GM12878 (cell line): ENCODE measurements around the gene PSMB10. TPM values are rescaled to one million over a fixed set of nuclear protein-coding genes. Genes with fewer than 3 reads are reported as not detected.

Experiments
- ATAC-seq: fragments of 200-7000 bp; cut with Tn5 transposase; 3 replicates; pipeline ENCODE4 v1.9.1; 2020; ENCODE audit warnings: mild to moderate bottlenecking, moderate library complexity
- BruUV-seq: library from RNA; stranded (reverse); fragments of 400-500 nt; replicated peaks from 2 replicates; lab custom pipeline; 2021; lab: Mats Ljungman, UMichigan
- CTCF ChIA-PET: fragments of 300-600 bp; sonication (Branson Sonifier 250); formaldehyde crosslinking; extraction: SDS; loops from one replicate; lab custom pipeline; 2021; ENCODE audit warnings: inconsistent platforms; lab: Yijun Ruan, JAX
- POLR2A ChIA-PET: fragments of 350-600 bp; formaldehyde crosslinking; extraction: SDS; loops from one replicate; lab custom pipeline; 2021; ENCODE audit warnings: inconsistent platforms; lab: Charles Lee
- RAD21 ChIA-PET: fragments of 300-600 bp; sonication (Branson Sonifier 250); formaldehyde crosslinking; loops from one replicate; lab custom pipeline; 2023; ENCODE audit warnings: antibody characterized with exemption; ENCODE audit not compliant: unreplicated experiment; lab: Charles Lee
- SMC1A ChIA-PET: fragments of 300-600 bp; sonication (Branson Sonifier 250); formaldehyde crosslinking; loops from one replicate; lab custom pipeline; 2023; ENCODE audit not compliant: unreplicated experiment, uncharacterized antibody; lab: Charles Lee
- DNase-seq: peaks from one replicate; pipeline ENCODE4 v3.0.0-alpha.2; 2011; ENCODE audit warnings: low read depth, low spot score
- FAIRE-seq: peaks from 3 replicates; lab custom pipeline; 2011; peaks lifted over from hg19 to GRCh38; lab: Jason Lieb, UNC
- H2AFZ ChIP-seq: 2 replicates; pipeline ENCODE4 v1.6.0; 2011; ENCODE audit warnings: low read depth, low read length, control low read depth; ENCODE audit not compliant: control insufficient read depth
- H3K27ac ChIP-seq: 2 replicates; pipeline ENCODE4 v1.5.1; 2011; ENCODE audit warnings: control low read depth; ENCODE audit not compliant: control insufficient read depth, insufficient read depth
- H3K27me3 ChIP-seq, 2 experiments: replicated peaks in 1 of 2; 2 replicates each; pipeline versions ENCODE4 v1.6.0 to v1.6.1; 2011; ENCODE audit warnings: low read length in 1 of 2; ENCODE audit not compliant: control insufficient read depth in 2 of 2, insufficient read depth in 2 of 2
- H3K36me3 ChIP-seq, 2 experiments: 2 replicates each; pipeline ENCODE4 v1.5.1; 2011; ENCODE audit warnings: low read length in 1 of 2; ENCODE audit not compliant: control insufficient read depth in 2 of 2, insufficient read depth in 2 of 2
- H3K4me1 ChIP-seq: 2 replicates; pipeline ENCODE4 v1.6.1; 2011; ENCODE audit warnings: mild to moderate bottlenecking, low read length, moderate library complexity, mixed read lengths; ENCODE audit not compliant: control insufficient read depth, insufficient read depth
- H3K4me2 ChIP-seq: 2 replicates; pipeline ENCODE4 v1.6.0; 2011; ENCODE audit warnings: control low read depth; ENCODE audit not compliant: control insufficient read depth, insufficient read depth
- H3K4me3 ChIP-seq: fragments of 200-600 bp; sonication (generic); 2 replicates; pipeline ENCODE4 v1.5.1; 2016
- H3K79me2 ChIP-seq: 2 replicates; pipeline ENCODE4 v1.6.0; 2011; ENCODE audit warnings: low read length; ENCODE audit not compliant: control insufficient read depth, insufficient read depth
- H3K9ac ChIP-seq: 2 replicates; pipeline ENCODE4 v1.8.0; 2011; ENCODE audit warnings: low read length, control low read depth, mixed read lengths; ENCODE audit not compliant: control insufficient read depth, insufficient read depth
- H3K9me3 ChIP-seq: replicated peaks from 3 replicates; pipeline ENCODE4 v1.5.1; 2011; ENCODE audit warnings: mild to moderate bottlenecking, low read length; ENCODE audit not compliant: control insufficient read depth, insufficient read depth
- H4K20me1 ChIP-seq: 2 replicates; pipeline ENCODE4 v1.6.0; 2011; ENCODE audit not compliant: control insufficient read depth, insufficient read depth
- EED ChIP-seq: sonication (generic); IDR thresholded peaks from 2 replicates; pipeline ENCODE4 v1.6.1; 2016; ENCODE audit warnings: antibody characterized with exemption, low read depth
- IKZF1 ChIP-seq: fragments of 450-650 bp; conservative IDR thresholded peaks from 2 replicates; pipeline ENCODE4 v1.6.1; 2017; ENCODE audit warnings: antibody characterized with exemption, mild to moderate bottlenecking
- POLR2AphosphoS2 ChIP-seq: IDR thresholded peaks from 2 replicates; pipeline ENCODE4 v1.6.1; 2011; ENCODE audit warnings: low read depth, mild to moderate bottlenecking, low read length, improper control_type of control experiment, moderate library complexity
- SUZ12 ChIP-seq: fragments of 200-600 bp; sonication (generic); IDR thresholded peaks from one replicate; pipeline ENCODE4 v1.6.1; 2018; ENCODE audit warnings: antibody characterized with exemption, mild to moderate bottlenecking; ENCODE audit not compliant: unreplicated experiment
- WRNIP1 ChIP-seq: IDR thresholded peaks from 2 replicates; pipeline ENCODE4 v1.6.1; 2011; ENCODE audit warnings: low read depth, low read length, improper control_type of control experiment, borderline replicate concordance
- ZSCAN29 ChIP-seq: fragments of 450-650 bp; IDR thresholded peaks from 2 replicates; pipeline ENCODE4 v1.6.1; 2017; ENCODE audit warnings: mild to moderate bottlenecking, moderate library complexity
- WGBS: methylation state at CpG from one replicate; pipeline ENCODE4 v1.1.6; 2016; ENCODE audit warnings: low lambda C conversion rate; ENCODE audit not compliant: insufficient replicate concordance, insufficient coverage; ENCODE audit errors: missing lambda C conversion rate; 5-methylcytosine and 5-hydroxymethylcytosine counted together
- in situ Hi-C: fragments of 300-500 bp; cut with MboI; formaldehyde crosslinking; loops from 9 replicates; pipeline ENCODE4 v1.14.3; 2018; ENCODE audit warnings: mixed read lengths
- intact Hi-C: fragments of 100-400 bp; cut with micrococcal nuclease; formaldehyde crosslinking; loops from one replicate; pipeline ENCODE4 v1.14.2; 2022; ENCODE audit not compliant: unreplicated experiment
- polyA plus RNA-seq, 11 experiments: library from polyadenylated mRNA; depleted of rRNA in 4 of 11; unstranded in 6 of 11; stranded (reverse) in 5 of 11; fragments of >200 nt; fragmentation: Nextera tagmentation in 4 of 11; fragmentation: Illumina TruSeq in 1 of 11; extraction: Ambion mirVana in 4 of 11; extraction: Trizol in 1 of 11; gene quantifications; 1 replicate in 1 of 11; 2 replicates in 10 of 11; pipeline versions ENCODE4 v1.2.1 to v1.2.3, GENCODE V29; 2011 to 2016; ENCODE audit warnings: inconsistent platforms in 2 of 11, missing spikeins in 2 of 11, low read depth in 1 of 11
- total RNA-seq, 4 experiments: library from RNA; depleted of rRNA in 3 of 4; stranded (reverse); fragments of >200 nt in 3 of 4; fragmentation: Illumina TruSeq in 1 of 4; extraction: Trizol in 1 of 4; gene quantifications; 2 replicates each; pipeline versions ENCODE4 v1.2.1 to v1.2.3, GENCODE V29; 2013 to 2021
- TF ChIP-seq, protein P1 (sequence below): fragments of 450-650 bp; conservative IDR thresholded peaks from 2 replicates; pipeline ENCODE4 v1.6.1; 2017; ENCODE audit warnings: mild to moderate bottlenecking, moderate library complexity
- TF ChIP-seq, protein P2 (sequence below): fragments of 450-650 bp; formaldehyde crosslinking; IDR thresholded peaks from 2 replicates; pipeline ENCODE4 v1.5.0; 2022; ENCODE audit warnings: mild to moderate bottlenecking, missing genetic modification characterization
- TF ChIP-seq, protein P3 (sequence below): fragments of 450-650 bp; IDR thresholded peaks from 2 replicates; pipeline ENCODE4 v1.6.1; 2017; ENCODE audit warnings: mild to moderate bottlenecking, moderate library complexity

Gene PSMB10
- total and polyA plus RNA-seq, 10 of the 15 experiments (the other 5 are each of a cell fraction or from before 2014, with no cell fraction given): 24.1 to 308 (median 151) TPM

DNA sequence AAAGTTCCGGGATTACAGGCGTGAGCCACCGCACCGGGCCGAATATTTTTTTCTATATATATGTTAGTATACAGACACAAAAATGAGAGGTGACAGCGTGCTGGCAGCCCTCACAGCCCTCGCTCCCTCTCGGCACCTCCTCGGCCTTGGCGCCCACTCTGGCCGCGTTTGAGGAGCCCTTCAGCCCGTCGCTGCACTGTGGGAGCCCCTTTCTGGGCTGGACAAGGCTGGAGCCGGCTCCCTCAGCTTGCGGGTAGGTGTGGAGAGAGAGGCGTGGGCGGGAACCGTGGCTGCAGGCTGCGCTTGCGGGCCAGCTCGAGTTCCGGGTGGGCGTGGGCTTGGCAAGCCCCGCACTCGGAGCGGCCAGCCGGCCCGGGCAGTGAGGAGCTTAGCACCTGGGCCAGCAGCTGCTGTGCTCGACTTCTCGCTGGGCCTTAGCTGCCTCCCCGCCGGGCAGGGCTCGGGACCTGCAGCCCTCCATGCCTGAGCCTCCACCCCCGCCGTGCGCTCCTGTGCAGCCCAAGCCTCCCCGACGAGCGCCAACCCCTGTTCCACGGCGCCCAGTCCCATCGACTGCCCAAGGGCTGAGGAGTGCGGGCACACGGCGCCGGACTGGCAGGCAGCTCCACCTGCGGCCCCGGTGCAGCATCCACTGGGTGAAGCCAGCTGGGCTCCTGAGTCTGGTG, 45.5 kb upstream of the PSMB10 start:
- H3K4me3 ChIP-seq: no peak overlapping the region
- H3K4me2 ChIP-seq: no peak overlapping the region
- DNase-seq (no peak), FAIRE-seq (no peak), ATAC-seq (no peak)
- SMC1A ChIA-PET: interaction anchor here (1.4 kb wide), 1 partner anchor 17 kb away, joined by 3 read pairs; no protein-coding TSS in a partner anchor
- RAD21 ChIA-PET: no interaction called here
- in situ Hi-C loops: no loop called here
- CTCF ChIA-PET: interaction anchor here (1.1 kb wide), 1 partner anchor 46 kb away, joined by 4 read pairs; no protein-coding TSS in a partner anchor
- POLR2A ChIA-PET: interaction anchor here (0.8 to 0.9 kb wide), 2 partner anchors 11 to 13 kb away, joined by 3 read pairs; no protein-coding TSS in a partner anchor
- no peak overlapping the region for H3K27ac ChIP-seq
- H3K9ac ChIP-seq: no peak overlapping the region
- H3K27me3 ChIP-seq: no peaks in the 10 kb centered on the region
- H3K9me3 ChIP-seq: no peaks in the 10 kb centered on the region
- TF ChIP-seq, protein P1, sequence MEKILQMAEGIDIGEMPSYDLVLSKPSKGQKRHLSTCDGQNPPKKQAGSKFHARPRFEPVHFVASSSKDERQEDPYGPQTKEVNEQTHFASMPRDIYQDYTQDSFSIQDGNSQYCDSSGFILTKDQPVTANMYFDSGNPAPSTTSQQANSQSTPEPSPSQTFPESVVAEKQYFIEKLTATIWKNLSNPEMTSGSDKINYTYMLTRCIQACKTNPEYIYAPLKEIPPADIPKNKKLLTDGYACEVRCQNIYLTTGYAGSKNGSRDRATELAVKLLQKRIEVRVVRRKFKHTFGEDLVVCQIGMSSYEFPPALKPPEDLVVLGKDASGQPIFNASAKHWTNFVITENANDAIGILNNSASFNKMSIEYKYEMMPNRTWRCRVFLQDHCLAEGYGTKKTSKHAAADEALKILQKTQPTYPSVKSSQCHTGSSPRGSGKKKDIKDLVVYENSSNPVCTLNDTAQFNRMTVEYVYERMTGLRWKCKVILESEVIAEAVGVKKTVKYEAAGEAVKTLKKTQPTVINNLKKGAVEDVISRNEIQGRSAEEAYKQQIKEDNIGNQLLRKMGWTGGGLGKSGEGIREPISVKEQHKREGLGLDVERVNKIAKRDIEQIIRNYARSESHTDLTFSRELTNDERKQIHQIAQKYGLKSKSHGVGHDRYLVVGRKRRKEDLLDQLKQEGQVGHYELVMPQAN: no peak
- TF ChIP-seq, protein P2, sequence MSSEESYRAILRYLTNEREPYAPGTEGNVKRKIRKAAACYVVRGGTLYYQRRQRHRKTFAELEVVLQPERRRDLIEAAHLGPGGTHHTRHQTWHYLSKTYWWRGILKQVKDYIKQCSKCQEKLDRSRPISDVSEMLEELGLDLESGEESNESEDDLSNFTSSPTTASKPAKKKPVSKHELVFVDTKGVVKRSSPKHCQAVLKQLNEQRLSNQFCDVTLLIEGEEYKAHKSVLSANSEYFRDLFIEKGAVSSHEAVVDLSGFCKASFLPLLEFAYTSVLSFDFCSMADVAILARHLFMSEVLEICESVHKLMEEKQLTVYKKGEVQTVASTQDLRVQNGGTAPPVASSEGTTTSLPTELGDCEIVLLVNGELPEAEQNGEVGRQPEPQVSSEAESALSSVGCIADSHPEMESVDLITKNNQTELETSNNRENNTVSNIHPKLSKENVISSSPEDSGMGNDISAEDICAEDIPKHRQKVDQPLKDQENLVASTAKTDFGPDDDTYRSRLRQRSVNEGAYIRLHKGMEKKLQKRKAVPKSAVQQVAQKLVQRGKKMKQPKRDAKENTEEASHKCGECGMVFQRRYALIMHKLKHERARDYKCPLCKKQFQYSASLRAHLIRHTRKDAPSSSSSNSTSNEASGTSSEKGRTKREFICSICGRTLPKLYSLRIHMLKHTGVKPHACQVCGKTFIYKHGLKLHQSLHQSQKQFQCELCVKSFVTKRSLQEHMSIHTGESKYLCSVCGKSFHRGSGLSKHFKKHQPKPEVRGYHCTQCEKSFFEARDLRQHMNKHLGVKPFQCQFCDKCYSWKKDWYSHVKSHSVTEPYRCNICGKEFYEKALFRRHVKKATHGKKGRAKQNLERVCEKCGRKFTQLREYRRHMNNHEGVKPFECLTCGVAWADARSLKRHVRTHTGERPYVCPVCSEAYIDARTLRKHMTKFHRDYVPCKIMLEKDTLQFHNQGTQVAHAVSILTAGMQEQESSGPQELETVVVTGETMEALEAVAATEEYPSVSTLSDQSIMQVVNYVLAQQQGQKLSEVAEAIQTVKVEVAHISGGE: no peak
- no peak for TF ChIP-seq SUZ12
- no peak for TF ChIP-seq POLR2AphosphoS2
- TF ChIP-seq ZSCAN29: no peak
- no peak for TF ChIP-seq IKZF1
- TF ChIP-seq EED: no peak
- TF ChIP-seq, protein P3, sequence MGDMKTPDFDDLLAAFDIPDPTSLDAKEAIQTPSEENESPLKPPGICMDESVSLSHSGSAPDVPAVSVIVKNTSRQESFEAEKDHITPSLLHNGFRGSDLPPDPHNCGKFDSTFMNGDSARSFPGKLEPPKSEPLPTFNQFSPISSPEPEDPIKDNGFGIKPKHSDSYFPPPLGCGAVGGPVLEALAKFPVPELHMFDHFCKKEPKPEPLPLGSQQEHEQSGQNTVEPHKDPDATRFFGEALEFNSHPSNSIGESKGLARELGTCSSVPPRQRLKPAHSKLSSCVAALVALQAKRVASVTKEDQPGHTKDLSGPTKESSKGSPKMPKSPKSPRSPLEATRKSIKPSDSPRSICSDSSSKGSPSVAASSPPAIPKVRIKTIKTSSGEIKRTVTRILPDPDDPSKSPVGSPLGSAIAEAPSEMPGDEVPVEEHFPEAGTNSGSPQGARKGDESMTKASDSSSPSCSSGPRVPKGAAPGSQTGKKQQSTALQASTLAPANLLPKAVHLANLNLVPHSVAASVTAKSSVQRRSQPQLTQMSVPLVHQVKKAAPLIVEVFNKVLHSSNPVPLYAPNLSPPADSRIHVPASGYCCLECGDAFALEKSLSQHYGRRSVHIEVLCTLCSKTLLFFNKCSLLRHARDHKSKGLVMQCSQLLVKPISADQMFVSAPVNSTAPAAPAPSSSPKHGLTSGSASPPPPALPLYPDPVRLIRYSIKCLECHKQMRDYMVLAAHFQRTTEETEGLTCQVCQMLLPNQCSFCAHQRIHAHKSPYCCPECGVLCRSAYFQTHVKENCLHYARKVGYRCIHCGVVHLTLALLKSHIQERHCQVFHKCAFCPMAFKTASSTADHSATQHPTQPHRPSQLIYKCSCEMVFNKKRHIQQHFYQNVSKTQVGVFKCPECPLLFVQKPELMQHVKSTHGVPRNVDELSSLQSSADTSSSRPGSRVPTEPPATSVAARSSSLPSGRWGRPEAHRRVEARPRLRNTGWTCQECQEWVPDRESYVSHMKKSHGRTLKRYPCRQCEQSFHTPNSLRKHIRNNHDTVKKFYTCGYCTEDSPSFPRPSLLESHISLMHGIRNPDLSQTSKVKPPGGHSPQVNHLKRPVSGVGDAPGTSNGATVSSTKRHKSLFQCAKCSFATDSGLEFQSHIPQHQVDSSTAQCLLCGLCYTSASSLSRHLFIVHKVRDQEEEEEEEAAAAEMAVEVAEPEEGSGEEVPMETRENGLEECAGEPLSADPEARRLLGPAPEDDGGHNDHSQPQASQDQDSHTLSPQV: no peak
- no peak for TF ChIP-seq WRNIP1
- H2AFZ ChIP-seq: no peak overlapping the region
- intact Hi-C loops: no loop called here
- H3K79me2 ChIP-seq: no peaks in the 10 kb centered on the region
- 94% methylated on average over 38 of the region's 49 CpGs for WGBS
- no TSS peak for BruUV-seq
- H3K4me1 ChIP-seq: peaks cover 24% of the 10 kb centered on the region
- no peaks in the 10 kb centered on the region for H3K36me3 ChIP-seq
- H4K20me1 ChIP-seq: no peaks in the 10 kb centered on the region
